DOHH2 (cell line): Measurements from ENCODE around the gene EHD4.

ENCODE experiments used
- H3F3A ChIP-seq: fragments of 200-600 bp; sonication (generic), shearing (Covaris generic); 2 replicates; pipeline ENCODE4 v1.6.0; 2016; ENCODE audit warnings: antibody characterized with exemption, mild to moderate bottlenecking; ENCODE audit not compliant: control insufficient read depth, insufficient read depth
- H3K27ac ChIP-seq: fragments of 200-600 bp; sonication (generic); 2 replicates; pipeline ENCODE4 v1.5.1; 2014; ENCODE audit warnings: low read depth, mild to moderate bottlenecking, low read length, moderate library complexity
- H3K27me3 ChIP-seq: fragments of 200-600 bp; sonication (generic); 2 replicates; pipeline ENCODE4 v1.6.1; 2014; ENCODE audit warnings: mild to moderate bottlenecking, low read length, mixed read lengths; ENCODE audit not compliant: control insufficient read depth
- H3K36me3 ChIP-seq: fragments of 200-600 bp; sonication (generic); 2 replicates; pipeline ENCODE4 v1.6.1; 2014; ENCODE audit warnings: mild to moderate bottlenecking, low read length, moderate library complexity, mixed read lengths; ENCODE audit not compliant: control insufficient read depth
- H3K4me1 ChIP-seq: fragments of 200-600 bp; sonication (generic); 2 replicates; pipeline ENCODE4 v1.6.1; 2014; ENCODE audit warnings: mild to moderate bottlenecking, low read length, mixed read lengths; ENCODE audit not compliant: control insufficient read depth
- H3K4me2 ChIP-seq: fragments of 200-600 bp; sonication (generic); 2 replicates; pipeline ENCODE4 v1.6.0; 2014; ENCODE audit warnings: mild to moderate bottlenecking, low read length, moderate library complexity
- H3K4me3 ChIP-seq: fragments of 200-600 bp; sonication (generic); 2 replicates; pipeline ENCODE4 v1.5.1; 2014; ENCODE audit warnings: mild to moderate bottlenecking, low read length, mixed read lengths
- H3K79me2 ChIP-seq: fragments of 200-600 bp; sonication (generic); 2 replicates; pipeline ENCODE4 v1.6.1; 2014; ENCODE audit warnings: mild to moderate bottlenecking, low read length, mixed read lengths; ENCODE audit not compliant: control insufficient read depth
- H3K9me2 ChIP-seq: fragments of 200-600 bp; sonication (generic); replicated peaks from 2 replicates; pipeline ENCODE4 v1.6.1; 2014; ENCODE audit warnings: mild to moderate bottlenecking, low read length, mixed read lengths; ENCODE audit not compliant: control insufficient read depth
- H3K9me3 ChIP-seq: fragments of 200-600 bp; sonication (generic); 2 replicates; pipeline ENCODE4 v1.6.1; 2014; ENCODE audit warnings: antibody characterized with exemption, low read length, mixed read lengths; ENCODE audit not compliant: control insufficient read depth, insufficient read depth
- H4K20me1 ChIP-seq: fragments of 200-600 bp; sonication (generic); 2 replicates; pipeline ENCODE4 v1.6.0; 2014; ENCODE audit warnings: low read depth, mild to moderate bottlenecking, antibody characterized with exemption, low read length, moderate library complexity; ENCODE audit not compliant: control insufficient read depth, insufficient read depth
- EZH2phosphoT487 ChIP-seq: fragments of 200-600 bp; sonication (generic); IDR thresholded peaks from 2 replicates; pipeline ENCODE4 v1.6.1; 2017; ENCODE audit warnings: borderline replicate concordance, mild to moderate bottlenecking, antibody characterized with exemption, low read length, moderate library complexity, mixed read lengths
- TF ChIP-seq, protein P1 (sequence below): fragments of 200-600 bp; sonication (generic); IDR thresholded peaks from one replicate; pipeline ENCODE4 v1.5.1; 2014; ENCODE audit warnings: antibody characterized with exemption, mild to moderate bottlenecking, low read depth, low read length; ENCODE audit not compliant: poor library complexity, severe bottlenecking

EHD4 gene

DNA sequence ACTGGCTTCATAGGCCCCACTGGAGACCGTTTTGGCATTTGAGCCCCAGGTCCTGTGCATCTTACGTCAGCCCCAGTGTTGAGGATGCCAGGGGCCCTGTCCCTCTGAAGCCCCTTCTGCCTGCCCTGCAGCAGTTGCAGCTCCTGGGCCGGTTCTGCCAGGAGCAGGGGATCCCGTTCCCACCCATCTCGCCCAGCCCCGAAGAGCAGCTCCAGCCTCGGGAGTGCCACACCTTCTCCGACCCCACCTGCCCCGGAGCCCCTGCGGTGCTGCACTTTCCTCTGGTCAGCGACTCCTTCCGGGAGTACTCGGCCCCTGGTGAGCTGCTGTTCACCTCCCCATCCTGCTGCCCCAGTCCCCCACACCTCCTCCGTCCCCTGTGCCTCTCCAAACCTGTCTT, 125.2 kb downstream of the EHD4 start:
- H3K36me3 ChIP-seq: no peaks in the 10 kb centered on the region

More for the DNA sequence above, 125.2 kb downstream of the EHD4 start:
- Histone ChIP-seq H3K79me2 (no peaks in the 10 kb centered on the region), H3K27me3 (no peaks in the 10 kb centered on the region), H3K9me3 (no peaks in the 10 kb centered on the region), H3K4me2 (no peak overlapping the region), H3K4me1 (no peaks in the 10 kb centered on the region), H3F3A (no peaks in the 10 kb centered on the region), H4K20me1 (no peaks in the 10 kb centered on the region), H3K9me2 (no peaks in the 10 kb centered on the region), H3K27ac (no peak overlapping the region), H3K4me3 (no peak overlapping the region)
- TF ChIP-seq, protein P1, sequence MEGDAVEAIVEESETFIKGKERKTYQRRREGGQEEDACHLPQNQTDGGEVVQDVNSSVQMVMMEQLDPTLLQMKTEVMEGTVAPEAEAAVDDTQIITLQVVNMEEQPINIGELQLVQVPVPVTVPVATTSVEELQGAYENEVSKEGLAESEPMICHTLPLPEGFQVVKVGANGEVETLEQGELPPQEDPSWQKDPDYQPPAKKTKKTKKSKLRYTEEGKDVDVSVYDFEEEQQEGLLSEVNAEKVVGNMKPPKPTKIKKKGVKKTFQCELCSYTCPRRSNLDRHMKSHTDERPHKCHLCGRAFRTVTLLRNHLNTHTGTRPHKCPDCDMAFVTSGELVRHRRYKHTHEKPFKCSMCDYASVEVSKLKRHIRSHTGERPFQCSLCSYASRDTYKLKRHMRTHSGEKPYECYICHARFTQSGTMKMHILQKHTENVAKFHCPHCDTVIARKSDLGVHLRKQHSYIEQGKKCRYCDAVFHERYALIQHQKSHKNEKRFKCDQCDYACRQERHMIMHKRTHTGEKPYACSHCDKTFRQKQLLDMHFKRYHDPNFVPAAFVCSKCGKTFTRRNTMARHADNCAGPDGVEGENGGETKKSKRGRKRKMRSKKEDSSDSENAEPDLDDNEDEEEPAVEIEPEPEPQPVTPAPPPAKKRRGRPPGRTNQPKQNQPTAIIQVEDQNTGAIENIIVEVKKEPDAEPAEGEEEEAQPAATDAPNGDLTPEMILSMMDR: no peak
- no peak for TF ChIP-seq EZH2phosphoT487
